GM21717 (cell line): Measurements from ENCODE around the gene LCE5A.
"Not testable (repeated sequence)": the region's sequence is repeated elsewhere in the genome, so short reads cannot be mapped to it uniquely, and the experiment has no call there.

ENCODE experiments used
- ATAC-seq: cut with Tn5 transposase; IDR thresholded peaks from one replicate; pipeline ENCODE4 v1.9.1; 2021; ENCODE audit warnings: mild to moderate bottlenecking, moderate library complexity; ENCODE audit not compliant: unreplicated experiment

Gene LCE5A, protein sequence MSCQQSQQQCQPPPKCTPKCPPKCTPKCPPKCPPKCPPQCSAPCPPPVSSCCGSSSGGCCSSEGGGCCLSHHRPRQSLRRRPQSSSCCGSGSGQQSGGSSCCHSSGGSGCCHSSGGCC

DNA sequence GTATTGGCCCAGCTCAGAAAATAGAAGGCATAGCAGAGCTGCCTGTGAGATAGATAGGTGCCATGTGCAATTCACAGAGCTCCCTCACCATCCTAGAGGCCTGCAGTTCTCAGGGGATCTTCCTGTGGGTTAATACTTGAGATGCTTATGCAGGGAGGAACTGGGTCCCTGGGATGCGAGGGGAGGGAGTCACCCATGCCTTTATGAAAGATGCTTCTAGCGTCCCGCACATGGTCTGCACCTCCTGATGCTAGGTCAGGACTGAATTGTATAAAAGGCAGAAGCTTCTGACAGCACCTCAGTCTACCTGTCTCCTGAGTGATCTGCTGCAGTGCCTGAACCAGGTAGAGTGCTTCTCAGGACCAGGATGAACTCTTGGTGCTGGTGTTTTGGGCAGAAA lies at the start of gene LCE5A:
TSS of gene LCE5A (plus strand) at position 301 of the 400 bp plus-strand sequence. CDS start 732 bp downstream, outside the sequence.
- no peak for ATAC-seq

DNA sequence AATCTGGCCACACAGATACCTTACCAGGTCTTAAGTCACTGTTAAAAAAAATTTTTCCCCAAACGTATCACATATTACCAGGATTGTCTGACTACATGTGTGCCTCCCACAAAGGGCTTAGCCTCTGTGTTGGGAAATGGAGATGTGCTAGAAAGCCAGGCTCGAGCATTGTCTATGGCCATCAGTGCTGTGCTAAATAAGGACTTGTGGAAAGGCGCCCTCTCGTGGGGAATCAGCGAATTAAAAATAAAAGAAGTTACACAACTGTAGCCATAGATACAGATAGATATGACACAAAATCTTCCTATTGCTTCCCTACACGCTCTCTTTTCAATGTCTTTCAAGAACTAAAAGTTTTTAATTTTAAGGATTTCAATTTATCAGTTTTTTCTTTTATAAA lies 49.1 kb upstream of the LCE5A start:
- ATAC-seq, result no peak

DNA sequence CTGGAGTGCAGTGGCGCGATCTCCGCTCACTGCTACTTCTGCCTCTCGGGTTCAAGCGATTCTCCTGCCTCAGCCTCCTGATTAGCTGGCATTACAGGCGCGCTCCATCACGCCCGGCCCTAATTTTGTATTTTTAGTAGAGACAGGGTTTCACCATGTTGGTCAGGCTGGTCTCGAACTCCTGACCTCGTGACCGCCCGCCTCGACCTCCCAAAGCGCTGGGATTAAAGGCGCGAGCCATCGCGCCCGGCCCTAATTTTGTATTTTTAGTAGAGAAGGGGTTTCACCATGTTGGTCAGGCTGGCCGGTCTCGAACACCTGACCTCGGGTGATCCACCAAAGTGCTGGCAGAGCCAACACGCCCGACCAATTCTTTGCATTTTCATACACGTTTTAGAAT lies 48.0 kb upstream of the LCE5A start:
- ATAC-seq, result no peak

DNA sequence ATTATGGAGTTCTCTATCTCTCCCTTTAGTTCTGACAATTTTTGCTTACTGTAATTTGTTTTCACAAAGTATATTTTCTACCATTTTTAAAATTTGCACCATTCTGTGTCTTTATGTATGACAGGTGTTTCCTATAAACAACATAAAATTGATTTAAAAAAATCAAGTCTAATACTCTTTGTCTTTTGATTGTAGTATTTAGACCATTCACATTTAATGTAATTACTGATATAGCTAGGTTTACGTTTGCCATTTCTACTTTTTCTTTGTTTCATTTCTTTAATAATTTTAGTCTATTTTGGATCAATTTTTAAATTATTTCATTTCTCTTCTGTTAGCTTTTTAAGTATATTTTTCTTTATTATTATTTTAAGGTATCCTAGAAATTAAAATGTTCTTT lies 44.4 kb upstream of the LCE5A start:
- ATAC-seq, result no peak

DNA sequence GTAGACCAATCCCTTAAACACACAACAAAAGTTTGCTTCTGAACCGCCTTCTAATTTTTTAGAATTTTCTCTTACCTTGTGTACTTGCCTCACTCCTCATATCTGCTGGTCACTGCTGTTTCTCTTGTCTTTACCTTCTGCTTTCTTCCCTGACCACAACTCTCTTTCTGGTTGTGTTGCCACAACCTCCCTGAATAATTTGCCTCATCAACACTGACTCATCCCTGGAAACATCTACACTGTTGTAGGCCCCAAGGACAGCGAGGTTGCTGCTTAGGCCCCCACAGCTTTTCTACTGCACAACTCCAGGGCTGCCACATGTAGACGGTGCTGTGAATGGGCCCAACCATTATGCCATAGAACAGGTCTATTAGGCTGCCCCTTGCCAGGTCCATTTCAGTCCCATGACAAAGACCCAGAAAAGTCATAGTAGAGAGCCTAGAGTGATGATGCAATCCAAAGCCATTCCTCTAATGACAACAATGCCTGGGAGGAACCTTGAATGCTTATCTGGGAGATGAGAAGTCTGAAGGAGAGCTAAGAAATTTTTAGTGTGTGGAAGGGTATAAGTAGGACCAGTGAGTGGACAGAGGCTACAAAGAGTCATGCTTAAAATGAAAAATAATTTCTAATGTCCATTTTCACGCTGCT lies 36.6 kb upstream of the LCE5A start:
- ATAC-seq, result no peak

DNA sequence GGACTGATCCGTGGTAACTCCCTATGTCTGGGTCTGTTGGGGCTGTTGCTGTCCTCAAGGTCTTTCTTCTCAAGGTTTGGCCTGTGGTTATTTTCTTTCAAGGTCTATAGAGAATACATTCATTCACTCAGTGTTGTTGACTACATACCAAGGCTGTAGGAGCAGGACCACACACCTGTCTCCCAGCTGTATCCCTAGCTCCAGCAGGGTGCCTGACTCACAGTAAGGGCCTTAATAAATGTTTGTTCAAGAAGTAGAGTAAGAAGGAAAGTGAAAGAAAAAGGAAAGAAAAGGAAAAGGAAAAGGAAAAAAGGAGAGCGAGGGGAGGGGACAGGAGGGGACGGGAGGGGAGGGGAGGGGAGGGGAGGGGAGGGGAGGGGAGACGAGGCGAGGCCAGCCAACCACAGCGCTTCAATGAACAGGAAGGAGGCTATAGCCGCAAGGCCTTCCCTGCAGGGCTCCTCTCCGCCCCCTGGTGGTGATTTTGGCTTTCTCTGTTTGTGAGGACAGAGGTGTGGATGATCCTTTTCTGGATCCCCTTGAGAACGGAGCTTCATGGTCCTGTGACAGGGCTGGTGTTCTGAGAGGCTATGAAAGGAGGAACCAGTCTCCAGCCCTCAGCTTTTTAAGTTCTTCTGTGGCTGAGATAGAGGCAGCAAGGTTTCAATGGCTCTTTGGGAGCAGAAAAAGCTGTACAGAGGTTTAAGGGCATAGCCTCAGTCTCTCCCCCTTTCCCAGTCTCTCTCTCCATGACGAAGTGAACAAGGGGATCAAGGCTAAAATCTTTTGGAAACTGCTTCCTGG lies 30.6 kb upstream of the LCE5A start:
- ATAC-seq, result no peak

DNA sequence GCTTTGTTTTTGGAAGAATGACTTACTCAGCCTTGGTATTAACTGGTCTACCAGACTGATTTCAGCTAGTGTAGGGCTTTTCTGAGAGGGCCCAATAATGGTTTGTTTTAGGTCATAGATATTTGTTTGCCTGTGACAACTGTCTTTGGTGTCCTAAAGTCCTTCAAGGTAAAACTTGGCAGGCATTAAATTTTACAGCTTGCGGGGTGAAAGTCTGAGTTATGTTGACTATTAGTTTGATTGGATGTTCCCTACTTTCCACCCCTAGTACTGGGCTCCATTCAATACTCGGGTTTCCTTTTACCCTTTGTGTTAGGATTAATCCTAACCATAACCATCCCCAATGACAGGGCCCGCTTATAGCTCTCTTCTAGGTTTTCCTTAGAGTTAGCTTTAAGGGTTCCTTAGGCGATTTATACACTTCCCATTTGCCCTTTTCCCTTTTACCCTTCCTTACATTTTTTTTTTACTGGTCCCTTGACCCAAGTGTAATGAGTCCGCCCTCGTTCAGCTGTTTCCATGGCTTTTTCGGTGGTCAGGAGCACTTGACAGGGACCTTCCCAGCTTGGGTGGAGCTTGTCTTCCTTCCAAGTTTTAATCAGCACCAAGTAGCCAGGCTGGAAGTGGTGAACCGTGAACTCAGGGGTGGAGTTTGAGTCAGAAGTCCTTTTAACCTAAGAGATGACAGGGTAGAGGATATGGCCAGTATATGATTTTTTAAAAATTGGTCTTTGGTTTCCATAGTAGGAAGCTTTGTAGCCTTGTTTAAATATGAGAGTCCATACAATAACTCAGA lies 28.5 kb upstream of the LCE5A start:
- no peak for ATAC-seq

DNA sequence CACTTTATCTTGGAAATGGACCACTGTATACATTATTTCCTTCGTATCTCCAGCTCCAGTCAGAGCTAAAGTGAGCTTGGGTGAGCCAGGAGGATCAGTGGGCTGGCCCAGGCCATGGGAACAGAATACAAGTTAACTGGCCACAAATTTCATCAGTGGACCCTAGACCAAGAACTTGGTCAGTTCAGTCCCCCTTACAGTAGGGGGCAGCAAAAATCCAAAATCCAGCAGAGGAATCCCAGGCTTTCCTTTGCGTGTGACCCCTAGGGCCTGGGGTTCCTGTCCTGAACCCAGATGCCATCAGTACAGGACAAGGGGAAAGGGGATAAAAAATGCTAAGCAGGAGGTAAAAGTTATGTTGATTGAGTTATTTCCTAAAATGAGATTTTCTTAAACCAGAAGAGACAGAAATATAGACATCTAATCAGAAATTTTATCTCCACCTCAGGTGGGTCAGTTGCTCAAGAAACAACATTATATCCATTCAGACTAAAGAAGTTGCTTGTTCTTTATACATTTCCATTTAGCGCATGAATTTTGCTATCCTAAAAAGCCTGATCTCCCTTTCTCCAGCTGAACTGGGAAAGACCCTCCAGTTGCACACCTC lies 24.1 kb upstream of the LCE5A start:
- ATAC-seq, result no peak

DNA sequence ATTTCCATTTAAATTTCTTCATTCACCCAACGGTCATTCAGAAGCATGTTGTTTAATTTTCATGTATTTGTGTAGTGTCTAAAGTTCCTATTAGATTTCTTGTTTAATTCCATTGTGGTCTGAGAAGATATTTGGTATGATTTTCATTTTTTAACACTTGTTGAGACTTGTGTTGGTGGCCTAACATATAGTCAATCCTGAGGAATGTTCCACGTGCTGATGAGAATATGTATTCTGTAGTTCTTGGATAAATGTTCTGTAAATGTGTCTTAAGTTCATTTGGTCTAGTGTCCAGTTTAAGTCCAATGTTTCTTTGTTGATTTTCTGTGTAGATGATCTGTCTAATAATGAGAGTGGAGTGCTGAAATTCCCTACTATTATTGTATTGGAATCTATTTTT lies 22.7 kb upstream of the LCE5A start:
- ATAC-seq, result no peak

DNA sequence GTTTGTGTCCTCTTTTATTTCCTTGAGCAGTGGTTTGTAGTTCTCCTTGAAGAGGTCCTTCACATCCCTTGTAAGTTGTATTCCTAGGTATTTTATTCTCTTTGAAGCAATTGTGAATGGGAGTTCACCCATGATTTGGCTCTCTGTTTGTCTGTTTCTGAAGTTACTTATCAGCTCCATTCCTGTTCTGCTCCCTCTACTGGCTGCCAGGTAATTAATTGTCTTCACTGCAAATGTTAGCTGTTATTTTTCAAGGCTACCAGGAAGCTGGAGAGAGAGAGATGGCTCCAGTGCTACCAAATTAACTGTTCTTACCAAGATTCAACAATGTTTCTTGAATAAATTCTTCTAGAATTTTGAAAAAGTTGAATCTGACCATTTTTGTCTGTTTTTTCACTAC lies 19.1 kb upstream of the LCE5A start:
- not testable (repeated sequence) for ATAC-seq

DNA sequence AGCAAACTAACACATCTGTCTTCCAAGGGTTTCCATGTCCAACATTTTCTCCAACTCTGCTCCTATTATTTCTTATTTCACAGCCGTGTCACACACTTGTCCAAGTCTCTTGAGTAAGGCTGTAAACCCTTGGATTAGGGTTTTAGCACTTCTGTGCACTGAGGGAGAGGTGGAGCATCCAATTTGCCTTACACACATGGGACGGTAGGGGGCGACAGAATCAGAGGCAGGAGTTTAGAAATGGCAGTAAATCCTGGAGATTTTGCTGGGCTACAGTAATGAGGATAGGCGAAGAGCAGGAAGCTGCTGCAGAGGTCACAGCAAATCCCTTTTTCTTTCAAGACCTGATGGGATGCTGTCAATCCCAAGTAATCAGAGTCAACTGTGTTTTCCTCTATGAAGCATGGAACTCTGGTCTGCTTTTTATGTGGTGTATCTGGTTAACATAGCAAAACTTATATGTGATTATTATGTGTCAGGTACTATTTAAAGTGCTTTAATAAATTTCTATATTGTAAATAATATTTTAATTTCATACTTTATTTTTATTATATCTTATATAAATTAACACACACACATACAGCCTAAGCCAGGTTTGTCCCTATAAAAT lies 15.4 kb upstream of the LCE5A start:
- ATAC-seq, result no peak

DNA sequence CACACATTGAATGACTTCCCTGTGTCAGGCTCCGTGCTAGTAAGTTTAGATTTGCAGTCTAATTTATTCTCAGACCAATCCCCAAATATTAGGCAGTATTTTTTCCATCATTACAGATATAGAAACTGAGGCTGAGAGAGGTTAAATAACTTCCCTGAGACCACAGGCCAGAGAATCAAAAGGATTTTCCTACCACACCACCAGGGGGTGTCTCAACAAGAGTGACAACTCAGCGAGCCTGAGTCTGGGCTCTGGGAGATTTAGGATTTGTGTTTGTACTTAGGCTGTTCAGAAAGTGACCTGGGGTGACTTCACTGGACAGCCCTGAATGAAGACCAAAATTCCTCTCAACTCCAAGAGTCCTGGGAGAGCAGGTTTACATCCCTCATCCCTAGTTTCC lies 13.3 kb upstream of the LCE5A start:
- ATAC-seq, result no peak

DNA sequence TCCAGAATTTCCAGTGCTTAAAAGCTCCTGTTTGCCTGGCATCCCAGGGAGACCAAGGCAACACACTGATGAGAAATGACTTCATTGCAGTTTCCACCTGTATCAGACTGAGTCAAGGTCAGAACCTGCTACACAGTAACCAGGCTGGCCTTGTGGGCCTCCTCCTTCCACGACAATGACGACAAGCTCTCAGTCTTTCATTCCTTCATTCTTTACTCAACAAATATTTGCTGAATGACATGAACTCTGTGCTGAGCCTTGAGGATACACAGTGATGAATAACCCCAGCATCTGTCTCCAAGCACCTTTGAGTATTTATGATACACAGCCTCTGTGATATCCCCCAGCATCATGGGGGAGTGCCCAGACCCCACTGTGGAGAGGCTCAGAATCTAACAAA lies 8.9 kb upstream of the LCE5A start:
- no peak for ATAC-seq

DNA sequence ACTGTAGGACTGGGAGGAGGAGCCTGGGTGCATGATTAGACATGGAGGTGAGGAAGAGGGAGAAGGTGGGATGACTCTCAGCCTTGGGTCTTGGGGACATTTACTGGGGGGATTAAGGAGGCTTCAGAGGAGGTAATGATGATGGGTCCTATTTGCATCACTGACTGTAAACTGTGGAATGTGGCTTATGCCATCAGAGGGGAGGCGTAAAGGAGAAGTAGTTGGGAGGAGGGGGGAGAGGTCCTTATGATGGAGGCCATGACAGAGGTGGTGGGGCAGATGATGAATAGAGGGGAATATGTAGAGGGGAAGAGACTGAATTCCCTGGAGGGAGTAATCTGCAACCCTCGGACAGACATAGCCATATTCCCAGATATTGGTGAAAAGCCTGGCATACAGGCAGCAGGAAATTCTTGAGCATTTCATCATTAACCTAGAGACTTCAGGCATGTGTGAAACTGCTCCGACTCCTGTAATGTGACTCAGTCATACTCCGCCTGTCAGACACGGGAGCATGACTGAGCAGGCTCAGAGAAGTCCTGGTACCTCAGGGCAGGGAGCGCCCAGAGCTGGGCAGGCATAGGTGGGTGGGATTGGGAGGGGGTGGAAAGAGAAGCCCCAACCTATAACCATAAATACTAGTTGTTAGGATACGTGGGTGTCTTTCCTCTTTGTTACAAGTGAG lies 8.0 kb upstream of the LCE5A start:
- no peak for ATAC-seq

DNA sequence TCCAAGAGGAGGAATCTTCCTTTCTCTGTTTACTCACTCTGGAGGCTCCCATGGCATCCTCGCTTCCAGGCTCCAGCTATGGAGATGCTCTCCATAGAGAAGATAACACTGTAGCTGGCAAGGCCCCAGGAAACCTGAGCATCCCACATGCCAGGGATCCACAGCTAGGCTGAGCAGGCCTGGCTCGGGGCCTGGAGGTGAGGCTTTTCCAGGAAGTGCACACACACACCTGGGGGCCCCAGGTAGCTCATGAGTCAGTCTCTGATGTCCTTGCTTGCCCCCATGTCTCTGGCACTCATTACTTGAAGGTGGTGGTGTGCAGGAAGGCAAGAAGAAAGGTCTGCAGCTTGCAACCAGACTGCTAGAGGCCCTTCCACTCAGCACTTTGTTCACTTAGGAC lies 5.5 kb upstream of the LCE5A start:
- no peak for ATAC-seq

DNA sequence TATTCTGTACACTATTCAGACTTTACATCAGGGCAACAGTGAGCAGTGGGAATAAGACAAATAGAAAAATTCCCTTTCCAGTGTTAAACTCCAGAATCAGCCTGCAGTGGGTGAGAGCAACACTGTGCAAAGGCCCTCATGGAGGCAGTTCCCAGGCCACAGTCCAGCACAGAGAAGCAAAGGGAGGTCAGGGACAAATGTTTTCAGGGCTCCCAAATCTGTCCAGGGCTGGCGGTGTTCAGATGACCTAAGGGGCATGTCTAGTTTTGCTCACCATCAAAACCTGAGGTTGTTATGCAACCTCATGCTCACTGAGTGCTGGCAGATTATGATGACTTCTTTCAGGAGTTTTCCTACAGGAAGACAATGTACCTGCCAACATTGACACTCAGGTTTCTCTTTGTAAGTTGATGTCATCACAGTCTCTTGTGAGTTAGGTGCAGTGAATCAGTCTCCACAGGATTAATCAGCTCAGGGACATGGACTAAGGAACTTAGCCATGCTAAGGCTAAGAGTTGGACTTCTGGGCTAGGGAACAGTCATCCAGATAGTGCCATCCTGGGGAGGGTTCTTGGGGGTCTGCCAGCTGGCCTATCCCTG lies 3.6 kb upstream of the LCE5A start:
- no peak for ATAC-seq

DNA sequence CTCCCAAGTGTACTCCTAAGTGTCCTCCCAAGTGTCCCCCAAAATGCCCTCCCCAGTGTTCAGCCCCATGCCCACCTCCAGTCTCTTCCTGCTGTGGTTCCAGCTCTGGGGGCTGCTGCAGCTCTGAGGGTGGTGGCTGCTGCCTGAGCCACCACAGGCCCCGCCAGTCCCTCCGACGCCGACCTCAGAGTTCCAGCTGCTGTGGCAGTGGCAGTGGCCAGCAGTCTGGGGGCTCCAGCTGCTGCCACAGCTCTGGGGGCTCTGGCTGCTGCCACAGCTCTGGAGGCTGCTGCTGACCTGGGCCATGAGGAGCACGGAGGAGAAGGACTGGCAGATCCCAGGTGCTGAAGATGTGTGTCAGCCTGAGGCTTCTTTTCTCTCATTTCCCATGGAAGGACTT lies 993 bp downstream of the LCE5A start:
- no peak for ATAC-seq

DNA sequence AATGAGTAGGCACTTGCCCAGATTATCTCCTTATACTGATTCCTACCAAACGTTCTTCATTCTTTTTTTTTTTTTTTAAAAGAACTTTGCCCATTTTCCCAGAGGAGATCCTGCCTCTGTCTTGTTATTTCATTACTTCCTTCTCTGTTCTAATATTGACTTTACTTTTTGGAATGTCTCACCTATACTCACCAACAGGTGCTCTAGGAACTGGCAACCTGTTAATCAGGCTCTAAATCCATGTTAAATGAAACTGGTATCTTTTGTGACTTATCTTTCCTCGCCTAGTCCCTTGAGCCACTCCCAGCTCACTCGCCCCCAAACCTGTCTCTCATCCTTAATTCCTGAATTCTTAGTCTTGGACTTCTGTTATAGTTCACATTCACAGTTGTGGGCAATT lies 2.5 kb downstream of the LCE5A start:
- ATAC-seq, result no peak

DNA sequence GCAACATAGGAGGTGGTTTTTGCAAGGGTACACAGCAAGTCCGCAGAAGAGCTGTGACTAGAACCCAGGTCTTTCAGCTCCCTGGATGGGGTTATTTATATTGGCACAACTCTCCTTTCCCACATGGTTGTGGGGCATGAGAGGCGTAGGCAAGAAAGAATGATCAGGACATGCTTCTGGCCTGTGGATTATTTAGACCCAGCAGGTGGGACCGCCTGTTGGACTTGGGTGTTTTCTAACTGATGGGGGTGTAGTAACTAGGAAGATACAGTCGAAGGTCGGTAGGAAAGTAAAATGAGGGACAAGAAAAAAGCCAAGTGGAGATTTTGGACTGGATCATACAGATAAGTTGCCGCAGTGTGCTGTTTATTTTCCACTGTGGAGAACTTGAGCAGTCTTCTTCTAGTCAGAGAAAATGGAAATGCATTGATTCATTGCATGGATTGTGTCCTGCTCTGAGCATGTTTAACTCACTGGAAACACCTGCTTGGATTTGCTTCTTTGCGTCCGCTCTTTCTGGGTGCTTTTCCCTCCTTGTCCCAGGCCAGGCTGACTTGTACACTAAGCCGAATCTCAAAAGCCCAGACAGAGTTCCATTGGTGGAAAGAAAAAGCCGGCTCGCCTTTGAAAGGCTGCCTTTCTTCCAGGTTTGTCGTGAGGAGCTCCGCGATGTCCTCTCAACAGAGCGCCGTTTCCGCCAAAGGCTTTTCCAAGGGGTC lies 4.3 kb downstream of the LCE5A start:
- ATAC-seq, result no peak
